ENCODE data around the gene SMCO1.
"Not testable (repeated sequence)": the region's sequence is repeated elsewhere in the genome, so short reads cannot be mapped to it uniquely, and the experiment has no call there.

The SMCO1 gene, protein sequence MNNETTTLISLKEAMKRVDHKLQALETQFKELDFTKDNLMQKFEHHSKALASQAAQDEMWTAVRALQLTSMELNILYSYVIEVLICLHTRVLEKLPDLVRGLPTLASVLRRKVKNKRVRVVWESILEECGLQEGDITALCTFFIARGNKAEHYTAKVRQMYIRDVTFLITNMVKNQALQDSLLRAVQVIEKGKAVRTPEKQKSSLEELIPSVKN
- total RNA-seq = 0 to 0.07 (median 0) reads per million in 18 experiments

DNA sequence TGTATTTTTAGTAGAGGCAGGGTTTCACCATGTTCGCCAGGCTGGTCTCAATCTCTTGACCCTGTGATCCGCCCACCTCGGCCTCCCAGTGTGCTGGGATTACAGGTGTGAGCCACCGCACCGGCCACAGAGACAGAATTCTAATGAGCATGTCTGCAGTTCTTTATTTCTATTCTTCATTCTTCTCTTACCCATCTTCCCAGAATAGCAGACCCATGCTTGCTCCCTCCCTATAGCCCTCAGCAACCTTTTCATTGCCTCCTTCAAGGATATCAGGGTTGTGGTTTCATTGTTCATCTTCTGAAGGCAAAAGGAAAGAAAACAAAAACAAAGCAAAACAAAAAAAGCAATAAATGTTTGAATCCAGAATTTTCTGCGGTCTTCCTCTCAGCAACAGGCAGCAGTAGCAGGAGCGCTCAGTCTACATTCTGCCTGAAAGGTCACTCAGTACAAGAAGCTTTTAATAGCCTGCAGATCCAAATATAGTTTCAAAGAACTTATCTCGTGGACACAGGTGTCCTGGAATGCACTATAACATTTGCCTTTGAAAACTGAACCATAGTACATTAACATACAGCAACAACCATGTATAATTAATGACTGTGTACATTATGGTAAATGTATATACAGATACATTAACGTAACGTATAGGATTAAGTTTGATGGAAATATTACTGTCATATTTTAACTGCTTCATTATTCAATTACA lies at the start of gene SMCO1:
TSS of gene SMCO1 (minus strand) at position 434 of the 709 bp plus-strand sequence. CDS start at position 297, 137 bp downstream.
- no peak for DNase-seq

DNA sequence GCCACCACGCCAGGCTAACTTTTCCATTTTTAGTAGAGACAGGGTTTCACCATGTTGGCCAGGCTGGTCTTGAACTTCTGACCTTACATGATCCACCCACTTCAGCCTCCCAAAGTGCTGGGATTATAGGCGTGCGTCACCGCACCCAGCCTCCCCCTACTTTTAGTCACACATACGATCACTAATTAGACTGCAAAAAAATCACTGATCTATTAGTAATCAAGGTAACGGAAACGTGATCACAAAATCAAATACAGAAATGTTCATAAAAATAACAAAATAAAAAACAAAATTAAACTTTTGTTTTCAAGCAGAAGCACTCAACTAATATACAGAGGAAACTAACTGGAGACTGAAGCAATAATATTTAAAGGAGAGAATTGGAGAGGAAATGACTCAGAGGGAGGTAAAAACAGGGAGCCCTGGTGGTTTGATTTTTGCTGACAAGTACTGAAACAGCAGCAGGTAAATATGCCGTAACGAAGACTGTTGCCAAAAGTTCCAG lies 48.6 kb upstream of the SMCO1 start:
- DNase-seq = no peak

DNA sequence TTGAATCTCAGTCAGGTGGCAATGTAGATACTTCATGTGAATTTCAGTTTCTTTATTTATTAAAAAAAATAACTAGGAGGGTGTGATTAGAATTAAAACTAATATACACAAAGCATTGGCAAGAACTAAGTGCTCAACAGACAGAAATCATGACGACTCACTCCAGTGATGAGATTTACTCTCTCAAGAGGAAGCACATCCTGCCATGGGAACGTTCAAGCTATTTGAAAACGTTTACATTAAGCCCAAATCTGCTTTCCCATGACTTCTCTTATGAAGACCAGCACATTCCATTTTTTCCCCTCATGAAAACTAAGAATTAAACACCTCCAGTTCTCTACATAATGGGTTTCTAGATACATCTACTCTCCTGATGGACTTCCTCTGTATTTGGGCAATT lies 44.7 kb upstream of the SMCO1 start:
- no peak for DNase-seq

DNA sequence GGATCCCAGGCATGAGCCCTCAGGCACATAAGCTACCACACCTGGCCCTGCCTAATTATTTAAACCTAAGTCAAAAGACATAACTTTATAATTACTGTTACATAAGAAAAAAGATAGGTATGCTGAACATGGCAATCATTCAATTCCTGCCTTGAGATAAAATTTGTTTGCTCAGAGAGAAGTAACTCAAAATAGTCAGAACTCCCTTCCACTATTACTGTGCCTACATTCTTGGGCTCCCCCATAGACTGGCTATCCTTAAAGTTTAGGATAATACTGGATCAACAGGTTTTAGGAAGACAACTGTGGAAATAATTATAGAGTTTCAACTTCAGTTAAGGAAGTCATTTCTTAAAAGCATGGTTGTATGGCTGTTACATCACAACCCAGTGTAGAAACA lies 43.3 kb upstream of the SMCO1 start:
- DNase-seq = no peak

DNA sequence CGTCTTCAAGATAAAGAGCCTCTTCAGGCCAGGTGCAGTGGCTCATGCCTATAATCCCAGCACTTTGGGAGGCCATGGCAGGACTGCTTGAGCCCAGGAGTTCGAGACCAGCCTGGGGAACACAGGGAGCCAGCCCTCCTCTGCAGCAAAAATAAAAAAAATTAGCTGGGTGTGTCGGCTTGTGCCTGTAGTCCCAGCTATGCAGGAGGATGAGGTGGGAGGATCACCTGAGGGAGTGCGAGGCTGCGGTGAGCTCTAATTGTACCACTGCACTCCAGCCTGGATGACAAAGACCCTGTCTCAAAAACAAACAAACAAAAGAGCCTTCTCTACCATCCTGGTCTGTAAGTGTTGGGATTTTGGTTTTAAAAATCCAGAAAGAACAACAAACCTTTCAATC lies 42.1 kb upstream of the SMCO1 start:
- DNase-seq = no peak

DNA sequence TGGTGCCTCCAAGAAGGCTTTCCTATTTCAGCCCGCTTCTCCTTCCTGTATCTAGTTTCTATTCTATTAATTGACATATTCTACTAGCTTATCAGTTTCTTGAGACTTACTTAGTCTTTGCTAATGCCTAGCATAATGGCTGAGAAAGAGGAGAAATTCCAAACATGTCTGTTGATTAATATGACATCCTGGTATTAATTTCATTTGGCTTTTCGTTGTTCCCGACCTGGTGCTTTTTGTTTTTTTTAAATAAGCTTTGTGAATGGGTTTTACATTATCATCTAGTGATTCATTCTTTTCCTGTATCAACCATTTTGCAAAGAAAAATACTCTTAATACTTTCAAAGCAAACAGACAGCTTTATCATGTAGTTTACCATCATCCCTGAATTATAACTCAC lies 40.1 kb upstream of the SMCO1 start:
- DNase-seq = no peak

DNA sequence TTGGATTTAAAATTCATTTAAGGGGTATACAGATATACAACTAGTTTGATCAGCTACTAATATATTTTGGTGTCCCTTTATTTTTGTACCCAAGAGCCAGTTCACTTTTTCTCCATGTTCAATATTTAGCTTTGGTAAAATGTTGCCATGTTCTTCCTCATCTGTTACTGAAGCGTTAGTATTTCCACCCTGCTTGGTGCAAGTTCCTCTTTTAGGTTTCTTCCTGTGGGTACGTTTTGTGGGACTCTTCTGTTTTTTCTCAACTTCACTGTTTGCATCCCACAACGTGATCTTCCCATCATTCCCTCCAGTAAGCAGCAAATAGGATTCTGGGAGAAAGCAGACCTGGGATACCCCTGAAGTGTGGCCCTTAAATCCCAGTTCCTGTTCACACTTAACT lies 39.1 kb upstream of the SMCO1 start:
- peak; percentile 63 to 66 for DNase-seq

DNA sequence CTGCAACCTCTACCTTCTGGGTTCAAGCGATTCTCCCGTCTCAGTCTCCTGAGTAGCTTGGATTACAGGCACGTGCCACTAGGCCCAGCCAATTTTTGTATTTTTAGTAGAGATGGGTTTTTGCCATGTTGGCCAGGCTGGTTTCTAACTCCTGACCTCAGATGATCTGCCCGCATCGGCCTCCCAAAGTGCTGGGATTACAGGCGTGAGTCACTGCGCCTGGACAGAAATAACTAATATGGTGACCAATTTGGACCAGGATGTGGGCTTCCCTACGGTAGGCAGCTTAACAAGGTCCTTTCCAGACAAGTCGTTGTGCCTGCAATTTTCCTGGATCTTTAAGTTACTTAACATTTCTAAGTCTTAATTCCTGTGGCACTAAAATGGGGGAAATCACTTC lies 38.4 kb upstream of the SMCO1 start:
- DNase-seq = no peak

DNA sequence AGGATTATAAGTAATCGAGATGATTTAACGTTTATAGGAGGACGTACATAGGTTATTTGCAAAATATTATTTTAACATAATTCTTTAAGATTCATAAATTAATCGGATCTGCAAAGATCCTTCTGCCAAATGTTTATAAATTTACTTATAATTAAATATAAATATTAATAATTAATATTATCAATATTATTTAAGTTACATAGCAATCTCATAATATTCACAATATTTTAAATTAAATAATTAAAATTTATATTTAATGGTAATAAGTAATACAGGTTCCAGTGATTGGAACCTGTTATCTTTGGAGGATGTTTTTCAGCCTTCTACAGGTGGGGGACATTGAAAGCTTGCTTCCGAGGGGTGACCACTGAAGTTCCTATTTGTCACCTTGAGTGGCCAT lies 37.1 kb upstream of the SMCO1 start:
- DNase-seq = no peak

DNA sequence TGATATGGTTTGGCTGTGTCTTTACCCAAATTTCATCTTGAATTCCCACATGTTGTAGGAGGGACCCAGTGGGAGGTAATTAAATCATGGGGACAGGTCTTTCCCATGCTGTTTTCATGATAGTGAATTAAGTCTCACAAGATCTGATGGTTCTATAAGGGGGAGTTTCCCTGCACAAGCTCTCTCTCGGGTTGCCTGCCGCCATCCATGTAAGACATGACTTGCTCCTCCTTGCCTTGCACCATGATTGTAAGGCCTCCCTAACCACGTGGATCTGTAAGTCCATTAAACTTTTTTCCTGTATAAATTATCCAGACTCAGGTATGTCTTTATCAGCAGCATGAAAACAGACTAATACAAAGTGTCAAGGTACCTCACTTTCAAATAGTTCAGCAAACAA lies 35.0 kb upstream of the SMCO1 start:
- DNase-seq = not testable (repeated sequence)

DNA sequence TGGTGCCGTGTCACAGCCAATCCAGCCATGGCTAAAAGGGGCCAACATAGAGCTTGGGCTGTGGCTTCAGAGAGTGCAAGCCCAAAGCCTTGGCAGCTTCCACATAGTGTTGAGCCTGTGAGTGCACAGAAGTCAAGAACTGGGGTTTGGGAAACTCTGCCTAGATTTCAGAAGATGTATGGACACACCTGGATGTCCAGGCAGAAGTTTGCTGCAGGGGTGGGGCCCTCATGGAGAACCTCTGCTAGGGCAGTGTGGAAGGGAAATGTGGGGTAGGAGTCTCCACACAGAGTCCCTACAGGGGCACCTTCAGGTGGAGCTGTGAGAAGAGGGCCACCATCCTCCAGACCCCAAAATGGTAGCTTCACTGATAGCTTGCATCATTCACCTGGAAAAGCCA lies 34.2 kb upstream of the SMCO1 start:
- DNase-seq = not testable (repeated sequence)

DNA sequence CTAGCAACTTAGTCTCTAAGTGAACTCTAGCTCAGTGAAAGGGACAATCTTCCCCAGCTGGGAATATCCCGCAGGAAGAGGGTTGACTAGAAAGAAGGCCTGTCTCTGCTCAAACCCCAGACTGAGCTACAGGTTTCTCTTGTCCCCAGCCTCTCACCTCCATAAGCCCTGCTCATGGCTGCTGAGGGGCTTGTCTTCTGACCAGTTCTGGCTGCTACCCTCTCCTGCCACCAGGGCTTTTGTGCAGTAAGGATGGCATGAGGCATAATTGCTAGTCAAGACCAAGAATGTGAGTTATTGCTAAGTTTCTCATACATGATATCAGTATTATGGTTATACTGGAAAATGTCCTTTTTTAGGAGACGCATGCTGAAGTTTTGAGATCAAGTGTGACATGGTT lies 31.9 kb upstream of the SMCO1 start:
- no peak for DNase-seq

DNA sequence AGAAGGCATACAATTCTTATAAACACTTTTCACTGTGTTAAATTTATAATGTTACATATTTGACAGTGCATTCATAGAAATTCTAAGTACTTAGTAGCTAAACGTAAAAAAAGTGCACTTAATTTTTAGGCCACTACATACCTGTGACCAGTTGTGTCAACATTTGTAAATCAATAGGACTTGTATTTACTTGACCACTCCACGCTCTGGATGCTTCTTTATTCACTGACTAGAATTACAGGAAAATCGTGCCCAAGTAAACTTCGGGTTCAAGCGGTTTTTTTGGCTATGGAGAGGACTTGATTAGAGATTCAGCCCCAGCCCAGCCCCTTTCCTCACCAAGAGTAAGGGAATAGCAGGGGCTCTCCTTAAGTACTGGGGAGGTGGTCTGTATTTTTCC lies 31.4 kb upstream of the SMCO1 start:
- DNase-seq = no peak

DNA sequence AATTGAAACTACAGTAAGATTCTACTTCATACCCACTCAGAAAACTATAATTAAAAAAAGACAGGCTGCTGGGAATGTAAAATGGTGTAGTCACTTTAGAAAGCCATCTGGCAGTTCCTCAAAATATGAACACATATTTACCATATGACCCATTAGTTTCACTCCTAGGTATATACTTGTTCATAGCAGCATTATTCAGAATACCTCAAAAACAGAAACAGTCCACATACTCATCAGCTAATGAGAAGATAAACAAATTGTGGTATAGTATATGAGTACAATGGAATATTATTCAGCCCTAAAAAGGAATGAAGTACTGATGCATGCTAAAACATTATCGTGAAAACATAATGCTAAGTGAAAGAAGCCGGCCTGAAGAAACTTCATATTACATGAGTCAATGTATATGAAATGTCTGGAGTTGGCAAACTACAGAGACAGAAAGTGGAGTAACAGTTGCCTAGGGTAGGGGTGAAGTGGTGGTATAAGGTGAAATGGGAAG lies 29.4 kb upstream of the SMCO1 start:
- DNase-seq = no peak

DNA sequence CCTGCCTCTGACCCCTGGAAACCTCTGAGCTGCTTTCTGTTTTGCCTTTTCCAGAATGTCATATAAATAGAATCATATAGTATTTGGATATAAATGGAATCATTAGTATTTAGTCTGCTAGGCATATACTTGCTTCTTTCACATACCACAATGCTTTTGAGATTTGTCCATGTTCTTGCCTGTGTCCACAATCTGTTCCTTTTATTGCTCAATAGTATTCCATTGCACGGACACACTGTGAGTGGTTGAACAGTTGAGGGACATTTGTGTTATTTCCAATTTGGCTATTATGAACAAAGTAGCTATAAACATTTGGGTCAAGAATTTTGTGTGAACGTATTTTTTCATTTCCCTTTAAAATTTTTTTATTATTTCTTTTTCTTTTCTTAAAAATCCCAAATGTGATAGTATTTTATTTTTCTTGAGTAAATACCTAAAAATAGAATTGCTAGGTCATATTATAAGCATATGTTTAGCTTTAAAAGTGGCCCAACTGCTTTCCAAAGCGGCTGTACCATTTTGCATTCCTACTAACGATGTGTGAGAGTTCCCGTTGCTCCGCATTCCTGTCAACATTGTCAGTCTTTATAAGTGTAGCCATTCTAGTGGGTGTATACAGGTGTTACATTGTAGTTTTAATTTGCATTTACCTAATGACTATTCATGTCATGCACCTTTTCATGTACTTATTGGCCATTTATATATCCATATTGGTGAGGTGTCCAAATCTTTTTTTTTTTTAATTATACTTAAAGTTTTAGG lies 26.7 kb upstream of the SMCO1 start:
- no peak for DNase-seq

DNA sequence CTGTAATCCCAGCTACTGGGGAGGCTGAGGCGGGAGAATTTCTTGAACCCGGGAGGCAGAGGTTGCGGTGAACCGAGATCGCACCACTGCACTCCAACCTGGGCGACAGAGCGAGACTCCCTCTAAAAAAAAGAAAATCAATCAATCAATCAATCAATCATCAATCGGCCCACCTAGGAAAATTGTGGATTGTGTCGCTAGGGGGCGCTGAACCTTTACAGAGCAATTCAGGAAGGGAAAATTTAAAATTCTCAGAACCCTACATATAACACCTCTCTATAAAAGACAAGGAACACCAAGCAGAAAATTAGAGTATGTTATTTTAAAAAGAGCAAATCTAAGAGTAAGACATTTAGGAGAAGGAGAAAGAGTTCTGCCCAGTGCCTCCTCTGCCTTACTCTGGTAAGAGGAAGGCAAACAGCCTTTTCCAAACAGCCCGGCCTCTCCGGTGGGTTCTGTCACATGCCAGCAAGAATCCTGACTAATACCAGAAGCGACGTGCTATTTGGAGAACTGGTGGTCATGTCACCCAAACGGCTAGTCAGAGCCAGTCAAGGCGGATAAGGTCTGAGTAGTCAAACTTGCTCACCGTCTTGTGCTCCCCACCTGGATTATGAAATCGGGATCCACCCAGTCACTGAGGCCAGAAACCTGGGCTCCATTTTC lies 22.3 kb upstream of the SMCO1 start:
- peak; percentile 28 to 50 for DNase-seq

DNA sequence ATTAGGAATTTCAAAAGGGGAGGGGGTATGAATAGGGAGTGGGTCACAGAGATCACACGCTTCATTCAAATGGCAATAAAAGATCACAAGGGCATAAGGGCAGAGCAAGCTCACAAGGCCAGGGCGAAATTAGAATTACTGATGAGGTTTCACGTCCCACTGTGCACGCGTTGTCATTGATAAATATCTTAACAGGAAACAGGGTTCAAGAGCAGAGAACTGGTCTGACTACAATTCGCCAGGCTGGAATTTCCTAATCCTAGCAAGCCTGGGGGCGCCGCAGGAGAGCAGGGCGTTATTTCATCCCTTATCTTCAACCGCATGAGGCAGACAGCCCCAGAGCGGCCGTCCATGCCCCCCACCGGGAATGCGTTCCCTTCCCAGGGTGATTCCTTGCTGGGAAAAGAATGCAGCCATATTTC lies 18.1 kb upstream of the SMCO1 start:
- no peak for DNase-seq

DNA sequence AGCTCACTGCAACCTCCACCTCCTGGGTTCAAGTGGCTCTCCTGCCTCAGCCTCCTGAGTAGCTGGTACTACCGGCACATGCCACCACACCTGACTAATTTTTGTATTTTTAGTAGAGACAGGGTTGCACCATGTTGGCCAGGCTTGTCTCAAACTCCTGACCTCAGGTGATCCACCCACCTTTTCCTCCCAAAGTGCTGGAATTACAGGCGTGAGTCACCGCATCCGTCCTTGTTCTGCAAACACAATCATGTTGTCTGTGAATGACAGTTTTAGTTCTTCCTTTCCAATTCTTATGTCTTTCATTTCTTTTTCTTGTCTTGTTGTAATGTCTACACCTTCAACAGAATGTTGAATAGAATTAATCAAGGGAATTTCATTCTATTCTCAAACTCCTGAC lies 16.3 kb upstream of the SMCO1 start:
- DNase-seq = peak; percentile 59 to 72

DNA sequence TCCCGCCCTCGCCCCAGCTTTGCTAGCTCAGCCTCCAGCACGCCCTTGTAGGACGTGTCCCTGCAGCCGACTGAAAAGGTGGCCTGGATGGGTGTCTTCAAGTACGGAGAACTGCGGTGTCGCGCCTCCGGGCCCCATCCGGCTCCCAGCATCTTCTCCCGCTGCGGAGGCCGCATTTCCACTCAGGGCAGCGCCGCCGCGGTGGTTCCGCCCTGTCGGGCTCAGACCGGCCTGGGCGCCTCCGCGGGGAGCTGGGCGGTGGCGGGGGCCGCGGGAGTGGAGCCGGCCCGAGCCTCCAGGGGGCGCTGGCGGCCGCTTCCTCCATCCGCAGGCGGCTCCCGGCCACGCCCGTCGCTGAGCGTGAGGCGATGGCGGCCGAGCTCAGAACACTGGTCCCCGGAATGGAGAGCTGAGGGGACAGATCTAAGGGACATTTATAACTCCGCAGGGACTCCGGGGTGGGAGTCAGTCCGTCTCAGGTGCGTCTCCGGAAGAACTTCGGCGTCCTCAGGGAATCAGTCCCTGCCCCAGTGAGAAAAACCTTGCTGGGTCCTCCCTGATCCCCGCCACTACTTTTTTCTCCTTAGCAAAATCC lies 13.6 kb upstream of the SMCO1 start:
- peak; percentile 82 to 88 for DNase-seq

DNA sequence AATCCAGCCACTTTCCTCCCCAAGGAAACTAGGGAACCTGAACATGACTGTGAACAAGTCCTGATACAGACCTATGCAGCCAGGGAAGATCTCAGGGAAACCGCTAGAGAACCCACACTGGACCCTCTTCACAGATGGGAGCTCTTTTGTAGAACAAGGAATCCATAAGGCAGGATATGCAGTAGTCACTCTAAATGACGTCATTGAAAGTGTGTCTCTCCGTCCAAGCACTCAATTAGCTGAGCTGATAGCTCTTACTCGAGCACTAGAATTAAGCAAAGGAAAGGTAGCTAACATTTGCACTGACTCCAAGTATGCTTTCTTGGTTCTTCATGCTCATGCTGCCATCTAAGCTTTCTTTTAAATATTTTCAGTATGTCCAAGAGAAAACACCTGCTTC lies 10.0 kb upstream of the SMCO1 start:
- no peak for DNase-seq

DNA sequence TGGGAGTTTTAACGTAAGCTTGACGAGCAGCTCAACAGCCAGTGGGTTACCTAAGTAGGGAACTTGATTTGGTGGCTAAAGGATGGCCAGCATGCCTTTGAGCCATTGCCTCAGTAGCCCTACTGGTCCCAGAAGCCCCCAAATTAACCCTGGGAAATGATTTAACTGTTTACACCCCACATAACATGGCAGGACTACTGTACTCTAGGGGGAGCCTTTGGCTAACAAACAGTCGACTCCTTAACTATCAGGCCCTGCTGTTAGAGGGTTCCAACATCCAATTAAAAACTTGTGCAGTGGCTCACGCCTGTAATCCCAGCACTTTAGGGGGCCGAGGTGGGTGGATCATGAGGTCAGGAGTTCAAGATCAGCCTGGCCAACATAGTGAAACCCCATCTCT lies 9.4 kb upstream of the SMCO1 start:
- peak in 1 of 2 donors; percentile 12 for DNase-seq

DNA sequence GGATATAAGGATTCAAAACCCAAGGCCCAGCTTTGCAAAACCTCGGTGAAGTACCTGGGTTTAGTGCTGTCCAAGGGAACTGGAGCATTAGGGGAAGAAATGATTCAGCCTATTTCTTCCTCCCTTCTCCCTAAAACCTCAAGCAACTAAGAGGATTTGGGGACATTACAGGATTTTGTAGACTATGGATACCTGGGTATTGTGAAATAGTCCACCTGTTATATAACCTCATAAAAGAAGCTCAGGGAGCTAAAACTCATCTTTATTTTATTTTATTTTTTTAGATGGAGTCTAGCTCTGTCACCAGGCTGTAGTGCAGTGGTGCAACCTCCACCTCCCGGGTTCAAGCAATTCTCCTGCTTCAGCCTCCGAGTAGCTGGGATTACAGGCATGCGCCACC lies 8.7 kb upstream of the SMCO1 start:
- no peak for DNase-seq

Data from inflammatory macrophage (primary cell).